Measurements from ENCODE around the gene SMAGP. TPM values are rescaled to one million over a fixed set of nuclear protein-coding genes. Genes with fewer than 3 reads are reported as not detected.
A peak's percentile ranks its signal among the peaks of the same experiment; 100 is the strongest.

SMAGP gene
- total RNA-seq, 1 donor from 2014 or later = 31.3 TPM

- Histone ChIP-seq H3K4me3 (peak within 1 kb of the TSS; percentile 90), H3K27me3 (ENCODE audit: low read depth) (no peaks in the 10 kb centered on the region), H3K27ac (peak within 1 kb of the TSS; percentile 97), H3K4me1 (peaks cover 18% of the 10 kb centered on the region), H3K9me3 (no peaks in the 10 kb centered on the region), H3K36me3 (no peaks in the 10 kb centered on the region)
- peak; percentile 77 for DNase-seq
- peak; percentile 64 for TF ChIP-seq CTCF (IDR thresholded peaks at IDR 0.05)
- ATAC-seq = peak; percentile 94 to 95
- intact Hi-C loops (cut with DNase I) = no loop called here
Measured at GRCh38 chr12:51217968-51218606, 52.1 kb downstream of the SMAGP start, which contains the start of gene POU6F1. POU6F1 (minus strand) TSS chr12:51218062; CDS start chr12:51206836, 11,226 bp downstream.

DNA sequence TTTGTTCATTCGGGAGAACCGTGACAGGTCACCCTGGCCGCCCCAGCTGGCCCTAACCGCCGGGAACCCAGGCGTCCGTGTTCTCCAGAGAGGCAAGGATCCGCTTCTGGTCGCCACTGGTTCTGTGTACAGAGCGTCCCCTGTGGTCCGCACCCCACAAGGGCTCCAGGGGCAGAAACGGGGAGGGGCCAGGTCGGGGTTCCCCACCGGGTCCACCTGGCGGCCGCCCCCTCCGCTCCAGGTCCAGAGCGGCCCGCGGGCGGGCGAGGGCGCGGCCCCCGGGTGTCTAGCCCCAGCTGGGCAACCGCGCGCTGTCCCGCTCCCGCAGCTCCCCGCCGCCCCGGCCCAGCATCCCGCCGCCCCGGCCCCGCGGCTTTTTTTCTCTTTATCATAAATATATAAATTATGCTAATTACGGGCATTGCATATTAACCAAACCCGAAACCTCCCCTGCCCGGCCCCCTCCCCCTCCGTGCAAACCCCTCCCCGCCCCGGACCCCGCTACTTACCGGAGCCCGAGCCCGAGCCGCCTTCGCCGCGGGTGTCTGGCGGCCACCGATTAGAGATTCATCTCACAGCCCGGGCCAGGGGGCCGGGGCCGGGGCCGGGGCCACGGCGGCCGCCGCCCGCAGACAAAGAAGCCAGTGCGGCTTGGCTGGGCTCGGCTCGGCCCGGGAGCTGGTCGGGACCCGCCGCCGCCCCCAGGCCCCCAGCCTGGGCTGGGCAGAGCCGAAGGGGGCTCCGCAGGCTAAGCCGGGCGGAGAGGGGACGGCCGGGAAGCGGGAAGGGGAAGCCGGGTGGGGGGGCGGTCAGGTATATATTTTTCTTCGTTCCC, 52.9 kb downstream of the SMAGP start:
- intact Hi-C loops (cut with DNase I) = no loop called here
- Histone ChIP-seq H3K9me3 (no peaks in the 10 kb centered on the region), H3K27ac (peak overlapping the region; percentile 97), H3K4me1 (peaks cover 18% of the 10 kb centered on the region), H3K27me3 (ENCODE audit: low read depth) (no peaks in the 10 kb centered on the region), H3K4me3 (peak overlapping the region; percentile 90), H3K36me3 (no peaks in the 10 kb centered on the region)
- DNase-seq (peak; percentile 79), ATAC-seq (peak; percentile 78 to 88)
- peak; percentile 23 for TF ChIP-seq CTCF (IDR thresholded peaks at IDR 0.05)

- DNase-seq (no peak), ATAC-seq (peak in 1 of 2 donors; percentile 0)
- H3K36me3 ChIP-seq = no peaks in the 10 kb centered on the region
- peaks cover 18% of the 10 kb centered on the region for H3K4me1 ChIP-seq
- peak overlapping the region; percentile 97 for H3K27ac ChIP-seq
- intact Hi-C loops (cut with DNase I) = no loop called here
- H3K4me3 ChIP-seq = peak overlapping the region; percentile 90
- TF ChIP-seq CTCF (IDR thresholded peaks at IDR 0.05) = no peak
- H3K9me3 ChIP-seq = no peaks in the 10 kb centered on the region
- H3K27me3 ChIP-seq (ENCODE audit: low read depth) = no peaks in the 10 kb centered on the region
Measured at GRCh38 chr12:51216642-51217041, 53.6 kb downstream of the SMAGP start.

GRCh38 chr12:51214895-51215294, 55.3 kb downstream of the SMAGP start:
- DNase-seq (no peak), ATAC-seq (no peak)
- Histone ChIP-seq H3K27ac (no peak overlapping the region), H3K4me1 (peaks cover 18% of the 10 kb centered on the region), H3K36me3 (no peaks in the 10 kb centered on the region), H3K4me3 (no peak overlapping the region), H3K27me3 (ENCODE audit: low read depth) (no peaks in the 10 kb centered on the region), H3K9me3 (no peaks in the 10 kb centered on the region)
- intact Hi-C loops (cut with DNase I) = no loop called here
- TF ChIP-seq CTCF (IDR thresholded peaks at IDR 0.05) = no peak

DNA sequence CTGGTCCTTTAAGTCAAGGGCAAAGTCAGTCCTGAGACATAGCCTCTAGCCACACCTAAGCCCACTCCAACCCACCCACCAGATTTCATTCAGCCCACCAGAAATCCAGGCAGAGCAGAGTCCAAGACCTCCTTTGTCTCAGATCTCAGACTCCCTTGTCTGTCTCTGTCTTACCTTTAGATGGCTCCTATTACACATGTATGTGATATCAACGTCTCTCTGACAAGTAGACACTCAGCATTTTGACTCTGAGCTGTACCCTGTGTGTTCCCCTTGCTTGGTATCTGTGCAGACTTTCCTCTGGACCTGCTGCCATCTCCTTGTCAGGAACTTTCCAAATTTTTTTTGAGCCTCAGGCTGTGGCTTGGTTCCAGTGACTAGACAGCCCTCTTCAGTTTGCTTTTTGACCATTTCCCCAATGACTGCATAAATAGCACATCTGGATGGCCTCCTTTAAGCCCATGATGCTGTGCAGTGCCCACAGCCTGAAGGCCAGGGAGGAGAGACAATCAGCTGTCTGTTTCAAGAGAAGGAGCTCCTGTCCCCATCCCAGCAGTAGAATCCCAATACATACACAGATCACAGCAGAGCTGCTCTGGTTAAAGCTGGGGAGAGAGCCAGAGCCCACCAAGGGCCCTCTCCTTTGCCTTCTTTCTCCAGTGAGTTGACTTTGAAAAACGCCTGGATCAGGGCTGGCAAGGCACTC, 59.4 kb downstream of the SMAGP start:
- Histone ChIP-seq H3K9me3 (no peaks in the 10 kb centered on the region), H3K27me3 (ENCODE audit: low read depth) (no peaks in the 10 kb centered on the region), H3K4me3 (no peak overlapping the region), H3K4me1 (no peaks in the 10 kb centered on the region), H3K27ac (no peak overlapping the region), H3K36me3 (peaks cover 6% of the 10 kb centered on the region)
- DNase-seq (no peak), ATAC-seq (no peak)
- intact Hi-C loops (cut with DNase I) = no loop called here
- no peak for TF ChIP-seq CTCF (IDR thresholded peaks at IDR 0.05)
